ENCODE data around the gene ANAPC16. TPM values are rescaled to one million over a fixed set of nuclear protein-coding genes. Genes with fewer than 3 reads are reported as not detected.
A peak's percentile ranks its signal among the peaks of the same experiment; 100 is the strongest.
"Not testable (repeated sequence)": the region's sequence is repeated elsewhere in the genome, so short reads cannot be mapped to it uniquely, and the experiment has no call there.

The ANAPC16 gene
- total RNA-seq, 2 experiments from 2014 or later: 82.9 to 87.1 TPM

DNA sequence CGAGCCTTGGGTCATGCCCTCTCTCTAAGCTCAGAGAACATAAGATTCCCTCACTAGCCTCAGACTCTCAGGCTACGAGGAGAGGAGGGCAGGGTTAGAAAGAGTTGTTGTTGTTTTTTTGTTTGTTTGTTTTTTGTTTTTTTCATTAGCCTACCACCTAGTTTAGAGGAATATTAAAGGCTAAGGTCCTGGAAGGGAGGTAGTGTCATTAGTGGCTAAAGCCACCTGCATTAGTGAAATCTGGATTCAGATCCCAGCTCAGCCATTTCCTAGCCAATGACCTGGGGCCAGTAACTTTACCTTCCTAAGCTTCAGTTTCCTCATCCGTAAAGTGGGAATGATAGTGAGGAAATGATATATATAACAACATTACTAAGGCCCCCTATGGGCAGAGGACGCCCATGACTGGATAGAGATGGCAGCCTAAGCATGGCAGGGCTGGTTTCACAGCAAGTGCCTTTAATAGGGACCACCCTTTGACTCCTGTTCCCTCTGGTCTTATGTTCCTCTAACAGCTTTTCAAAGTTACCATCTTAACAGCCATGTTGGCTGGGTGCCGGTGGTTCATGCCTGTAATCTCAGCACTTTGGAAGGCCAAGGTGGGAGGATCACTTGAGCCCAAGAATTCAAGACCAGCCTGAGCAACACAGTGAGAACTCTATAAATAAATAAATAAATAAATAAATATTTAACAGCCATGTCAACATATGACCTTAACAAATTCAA is 63.0 kb downstream of the ANAPC16 start:
- no peaks in the 10 kb centered on the region for H3K9me3 Mint-ChIP-seq
- no peak overlapping the region for H3K27ac Mint-ChIP-seq
- H3K36me3 Mint-ChIP-seq (ENCODE audit: low read depth): peaks cover 31% of the 10 kb centered on the region
- ChIA-PET POLR2A (interaction anchor here (1.6 kb wide), 1 partner anchor 18 kb away, joined by 4 read pairs; no protein-coding TSS in a partner anchor), CTCF (interaction anchor here (0.7 to 5.9 kb wide), 9 partner anchors 13 to 59 kb away, joined by 3 to 31 read pairs (median 3); no protein-coding TSS in a partner anchor)
- H3K27me3 Mint-ChIP-seq: no peaks in the 10 kb centered on the region
- no peak overlapping the region for H3K4me3 Mint-ChIP-seq
- peaks cover 50% of the 10 kb centered on the region for H3K4me1 Mint-ChIP-seq
- no peak for DNase-seq

DNA sequence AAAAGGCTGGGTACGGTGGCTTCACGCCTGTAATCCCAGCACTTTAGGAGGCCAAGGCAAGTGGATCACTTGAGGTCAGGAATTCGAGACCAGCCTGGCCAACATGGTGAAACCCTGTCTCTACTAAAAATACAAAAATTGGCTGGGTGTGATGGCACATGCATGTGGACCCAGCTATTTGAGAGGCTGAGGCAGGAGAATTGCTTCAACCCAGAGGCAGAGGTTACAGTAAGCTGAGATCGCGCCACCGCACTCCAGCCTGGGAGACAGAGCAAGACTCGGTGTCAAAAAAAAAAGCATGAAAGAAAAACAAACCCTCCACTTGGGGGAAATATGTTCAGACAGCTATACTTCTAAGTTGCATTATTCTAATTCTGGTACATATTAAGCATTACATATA is 63.8 kb downstream of the ANAPC16 start:
- H3K27me3 Mint-ChIP-seq, H3K4me3 Mint-ChIP-seq, H3K9me3 Mint-ChIP-seq, POLR2A ChIA-PET, DNase-seq: not testable (repeated sequence)
- Mint-ChIP-seq H3K4me1 (peaks cover 53% of the 10 kb centered on the region), H3K27ac (peak overlapping the region; percentile 36), H3K36me3 (ENCODE audit: low read depth) (peaks cover 25% of the 10 kb centered on the region)
- CTCF ChIA-PET: interaction anchor here (0.6 to 4.1 kb wide), 8 partner anchors 12 to 195 kb away, joined by 3 to 28 read pairs (median 4); no protein-coding TSS in a partner anchor

- Mint-ChIP-seq H3K27me3 (no peaks in the 10 kb centered on the region), H3K4me3 (no peak overlapping the region), H3K27ac (no peak overlapping the region), H3K9me3 (no peaks in the 10 kb centered on the region), H3K4me1 (peaks cover 53% of the 10 kb centered on the region), H3K36me3 (ENCODE audit: low read depth) (no peaks in the 10 kb centered on the region)
- CTCF ChIA-PET: interaction anchor here (0.6 to 1.8 kb wide), 4 partner anchors 8 to 166 kb away, joined by 3 to 7 read pairs (median 3); no protein-coding TSS in a partner anchor
- POLR2A ChIA-PET: no interaction called here
- no peak for DNase-seq
Observed at GRCh38 chr10:72283131-72283530, 67.3 kb downstream of the ANAPC16 start.

Other genes with a start within 250 kb of the ANAPC16 start
- gene SPOCK2, start 127.5 kb upstream of the ANAPC16 start, total RNA-seq: 100 to 1,000 TPM; 423 to 424 TPM
- gene ASCC1, start 264 bp downstream of the ANAPC16 start, total RNA-seq: 10 to 100 TPM; 24.8 to 35.6 TPM
- 100 to 1,000 TPM; 166 to 189 TPM for gene DDIT4, start 57.9 kb downstream of the ANAPC16 start, total RNA-seq
- gene DNAJB12, start 138.9 kb downstream of the ANAPC16 start, total RNA-seq: 10 to 100 TPM; 31.8 to 34.5 TPM